Chondrocyte (in vitro differentiated cells): Measurements from ENCODE around the gene NME8. TPM values are rescaled to one million over a fixed set of nuclear protein-coding genes. Genes with fewer than 3 reads are reported as not detected.
"Not testable (repeated sequence)": the region's sequence is repeated elsewhere in the genome, so short reads cannot be mapped to it uniquely, and the experiment has no call there.

Source experiments
- DNase-seq: peaks from one replicate; pipeline ENCODE4 v3.0.0; 2021; ENCODE audit warnings: mixed read lengths, low spot score
- H3K27ac Mint-ChIP-seq: one replicate; pipeline ENCODE4 v1.8.0; 2021; ENCODE audit warnings: mild to moderate bottlenecking, moderate library complexity, mixed read lengths; ENCODE audit not compliant: unreplicated experiment
- H3K27me3 Mint-ChIP-seq: 2 replicates; pipeline ENCODE4 v1.8.0; 2021; ENCODE audit warnings: low read depth, mixed read lengths
- H3K36me3 Mint-ChIP-seq: 2 replicates; pipeline ENCODE4 v1.8.0; 2021; ENCODE audit warnings: low read depth, mixed read lengths
- H3K4me1 Mint-ChIP-seq: 2 replicates; pipeline ENCODE4 v1.8.0; 2021; ENCODE audit warnings: low read depth, mild to moderate bottlenecking, mixed read lengths
- H3K4me3 Mint-ChIP-seq: one replicate; pipeline ENCODE4 v1.8.0; 2021; ENCODE audit warnings: mild to moderate bottlenecking, moderate library complexity, mixed read lengths; ENCODE audit not compliant: unreplicated experiment
- H3K9me3 Mint-ChIP-seq: 2 replicates; pipeline ENCODE4 v1.8.0; 2021; ENCODE audit warnings: low read depth, mixed read lengths
- long read RNA-seq: library from polyadenylated mRNA; stranded (forward); transcript quantifications from one replicate; pipeline ENCODE4 v2.0.0, GENCODE V29; 2021
- total RNA-seq: library from RNA; stranded (reverse); gene quantifications from 3 replicates; pipeline ENCODE4 v1.2.1, GENCODE V29; 2021
- TF ChIP-seq, protein P1 (sequence below): fragments of 200-600 bp; sonication (generic); IDR thresholded peaks from 2 replicates; pipeline ENCODE4 v1.5.0; 2021; ENCODE audit warnings: antibody characterized with exemption, mild to moderate bottlenecking, moderate library complexity

NME8 gene, protein sequence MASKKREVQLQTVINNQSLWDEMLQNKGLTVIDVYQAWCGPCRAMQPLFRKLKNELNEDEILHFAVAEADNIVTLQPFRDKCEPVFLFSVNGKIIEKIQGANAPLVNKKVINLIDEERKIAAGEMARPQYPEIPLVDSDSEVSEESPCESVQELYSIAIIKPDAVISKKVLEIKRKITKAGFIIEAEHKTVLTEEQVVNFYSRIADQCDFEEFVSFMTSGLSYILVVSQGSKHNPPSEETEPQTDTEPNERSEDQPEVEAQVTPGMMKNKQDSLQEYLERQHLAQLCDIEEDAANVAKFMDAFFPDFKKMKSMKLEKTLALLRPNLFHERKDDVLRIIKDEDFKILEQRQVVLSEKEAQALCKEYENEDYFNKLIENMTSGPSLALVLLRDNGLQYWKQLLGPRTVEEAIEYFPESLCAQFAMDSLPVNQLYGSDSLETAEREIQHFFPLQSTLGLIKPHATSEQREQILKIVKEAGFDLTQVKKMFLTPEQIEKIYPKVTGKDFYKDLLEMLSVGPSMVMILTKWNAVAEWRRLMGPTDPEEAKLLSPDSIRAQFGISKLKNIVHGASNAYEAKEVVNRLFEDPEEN
- total RNA-seq = not detected in 3 replicates
- long read RNA-seq = 0 reads

DNA sequence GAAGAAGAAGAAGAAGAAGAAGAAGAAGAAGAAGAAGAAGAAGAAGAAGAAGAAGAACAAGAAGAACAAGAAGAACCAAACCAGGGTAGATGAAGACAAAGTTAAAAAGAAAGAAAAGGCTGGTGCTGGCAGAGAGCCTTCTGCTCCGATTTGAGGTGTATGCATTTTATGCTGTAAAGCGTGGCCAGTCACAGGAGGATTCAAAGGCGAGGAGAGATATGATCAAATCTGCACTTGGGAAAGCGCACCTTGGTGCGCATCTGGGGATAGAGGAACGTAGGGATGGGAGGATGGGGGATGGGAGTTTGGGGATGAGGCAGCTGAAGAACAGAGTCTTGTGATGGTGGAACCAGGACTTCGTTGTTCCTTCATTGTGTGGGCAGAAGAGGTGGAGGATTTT is at the start of gene NME8:
TSS of gene NME8 (plus strand) at position 301 of the 400 bp plus-strand sequence. CDS start 1,670 bp downstream, outside the sequence.
- H3K27ac Mint-ChIP-seq = no peak within 1 kb of the TSS
- H3K27me3 Mint-ChIP-seq = peaks cover 3% of the 10 kb centered on the region
- H3K4me3 Mint-ChIP-seq = no peak within 1 kb of the TSS
- TF ChIP-seq, protein P1, sequence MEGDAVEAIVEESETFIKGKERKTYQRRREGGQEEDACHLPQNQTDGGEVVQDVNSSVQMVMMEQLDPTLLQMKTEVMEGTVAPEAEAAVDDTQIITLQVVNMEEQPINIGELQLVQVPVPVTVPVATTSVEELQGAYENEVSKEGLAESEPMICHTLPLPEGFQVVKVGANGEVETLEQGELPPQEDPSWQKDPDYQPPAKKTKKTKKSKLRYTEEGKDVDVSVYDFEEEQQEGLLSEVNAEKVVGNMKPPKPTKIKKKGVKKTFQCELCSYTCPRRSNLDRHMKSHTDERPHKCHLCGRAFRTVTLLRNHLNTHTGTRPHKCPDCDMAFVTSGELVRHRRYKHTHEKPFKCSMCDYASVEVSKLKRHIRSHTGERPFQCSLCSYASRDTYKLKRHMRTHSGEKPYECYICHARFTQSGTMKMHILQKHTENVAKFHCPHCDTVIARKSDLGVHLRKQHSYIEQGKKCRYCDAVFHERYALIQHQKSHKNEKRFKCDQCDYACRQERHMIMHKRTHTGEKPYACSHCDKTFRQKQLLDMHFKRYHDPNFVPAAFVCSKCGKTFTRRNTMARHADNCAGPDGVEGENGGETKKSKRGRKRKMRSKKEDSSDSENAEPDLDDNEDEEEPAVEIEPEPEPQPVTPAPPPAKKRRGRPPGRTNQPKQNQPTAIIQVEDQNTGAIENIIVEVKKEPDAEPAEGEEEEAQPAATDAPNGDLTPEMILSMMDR = no peak
- H3K4me1 Mint-ChIP-seq = no peaks in the 10 kb centered on the region
- peaks cover 1% of the 10 kb centered on the region for H3K36me3 Mint-ChIP-seq
- DNase-seq = no peak
- peaks cover 9% of the 10 kb centered on the region for H3K9me3 Mint-ChIP-seq

DNA sequence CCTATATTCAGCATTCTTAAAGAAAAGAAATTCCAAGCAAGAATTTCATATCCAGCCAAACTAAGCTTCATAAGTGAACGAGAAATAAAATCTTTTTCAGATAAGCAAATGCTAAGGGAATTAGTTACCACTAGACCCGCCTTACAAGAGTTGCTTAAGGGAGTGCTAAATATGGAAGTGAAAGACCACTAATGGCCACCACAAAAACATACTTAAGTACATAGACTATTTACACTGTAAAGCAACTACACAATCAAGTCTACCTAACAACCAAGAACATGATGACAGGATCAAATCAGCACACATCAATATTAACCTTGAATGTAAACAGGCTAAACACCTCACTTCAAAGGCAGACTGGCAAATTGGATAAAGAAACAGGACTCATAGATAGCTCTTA is 42.2 kb upstream of the NME8 start:
- TF ChIP-seq, protein P1 = no peak
- no peak overlapping the region for H3K27ac Mint-ChIP-seq
- peaks cover 9% of the 10 kb centered on the region for H3K9me3 Mint-ChIP-seq
- H3K4me3 Mint-ChIP-seq = no peak overlapping the region
- no peaks in the 10 kb centered on the region for H3K36me3 Mint-ChIP-seq
- no peaks in the 10 kb centered on the region for H3K4me1 Mint-ChIP-seq
- no peaks in the 10 kb centered on the region for H3K27me3 Mint-ChIP-seq
- no peak for DNase-seq

DNA sequence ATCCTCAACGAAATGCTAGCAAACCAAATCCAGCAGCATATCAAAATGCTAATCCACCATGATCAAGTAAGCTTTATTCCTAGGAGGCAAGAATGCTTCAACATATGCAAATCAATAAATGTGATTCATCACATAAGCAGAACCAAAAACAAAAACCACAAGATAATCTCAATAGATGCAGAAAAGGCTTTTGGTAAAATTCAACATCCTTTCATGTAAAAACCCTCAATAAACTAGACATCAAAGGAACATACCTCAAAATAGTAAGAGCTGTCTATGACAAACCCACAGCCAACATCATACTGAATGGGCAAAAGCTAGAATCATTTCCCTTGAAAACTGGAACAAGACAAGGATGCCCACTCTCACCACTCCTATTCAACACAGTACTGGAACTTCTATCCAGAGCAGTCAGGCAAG is 36.2 kb upstream of the NME8 start:
- not testable (repeated sequence) for H3K27ac Mint-ChIP-seq, H3K36me3 Mint-ChIP-seq, H3K27me3 Mint-ChIP-seq, H3K4me3 Mint-ChIP-seq, H3K4me1 Mint-ChIP-seq, DNase-seq, H3K9me3 Mint-ChIP-seq

DNA sequence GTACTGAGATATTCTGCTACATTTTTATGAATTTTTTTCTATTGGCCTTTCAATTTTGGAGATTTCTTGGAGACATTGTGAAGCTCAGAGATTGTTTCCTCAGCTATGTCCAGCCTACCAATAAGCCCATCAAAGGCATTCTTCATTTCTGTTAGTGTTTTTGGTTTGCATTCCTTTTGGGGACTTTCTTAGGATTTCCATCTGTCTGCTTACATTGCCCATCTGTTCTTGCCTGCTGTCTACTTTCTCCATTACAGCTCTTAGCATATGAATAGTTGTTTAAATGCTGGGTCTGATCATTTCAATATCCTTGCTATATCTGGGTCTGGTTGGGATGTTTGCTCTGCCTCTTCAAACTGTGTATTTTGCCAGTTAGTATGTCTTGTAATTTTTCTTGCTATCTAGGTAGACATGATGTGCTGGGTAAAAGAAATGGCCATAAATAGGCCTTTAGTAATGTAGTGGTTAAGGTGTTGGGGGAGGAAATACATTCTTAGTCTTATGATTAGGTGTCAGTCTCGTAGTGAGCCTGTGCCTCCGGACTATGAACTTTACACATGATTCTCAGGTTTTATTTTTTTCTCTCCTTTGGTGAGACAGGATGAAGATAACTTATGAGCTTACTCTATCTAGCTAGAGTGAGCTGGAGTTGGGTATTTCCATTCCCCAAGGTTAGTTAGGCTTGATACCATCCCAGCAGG is 32.6 kb upstream of the NME8 start:
- Mint-ChIP-seq H3K4me3 (no peak overlapping the region), H3K27me3 (no peaks in the 10 kb centered on the region), H3K27ac (no peak overlapping the region), H3K36me3 (no peaks in the 10 kb centered on the region), H3K9me3 (peaks cover 6% of the 10 kb centered on the region), H3K4me1 (no peaks in the 10 kb centered on the region)
- no peak for DNase-seq
- TF ChIP-seq, protein P1 = no peak

DNA sequence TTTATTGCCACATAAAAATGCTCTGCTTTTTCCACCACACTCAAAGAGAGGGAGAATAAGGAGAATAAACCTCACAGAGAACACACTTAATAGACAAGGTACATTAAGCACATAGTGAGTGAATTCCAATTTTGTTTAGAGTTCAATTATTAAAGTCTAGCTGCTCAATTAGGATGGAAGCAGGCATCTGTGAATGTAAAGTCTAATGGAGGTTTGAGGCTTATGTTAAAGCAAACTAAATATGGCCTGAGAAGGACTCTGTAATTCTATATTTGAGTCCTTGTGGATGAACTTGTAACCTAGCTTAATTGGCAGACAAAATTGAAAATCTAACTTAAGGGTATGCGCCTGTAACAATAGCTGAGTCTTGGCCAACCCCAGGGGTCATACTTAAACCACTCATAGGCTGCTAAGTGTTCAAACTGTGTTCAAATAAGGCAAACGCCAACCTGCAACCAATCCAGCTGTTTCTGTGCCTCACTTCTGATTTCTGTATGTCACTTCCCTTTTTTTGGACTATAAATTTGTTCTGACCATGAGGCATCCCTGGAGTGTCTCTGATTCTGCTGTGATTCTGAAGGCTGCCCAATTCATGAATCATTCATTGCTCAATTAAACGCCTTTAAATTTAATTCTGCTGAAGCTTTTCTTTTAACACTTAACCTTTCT is 31.3 kb upstream of the NME8 start:
- no peak overlapping the region for H3K4me3 Mint-ChIP-seq
- H3K4me1 Mint-ChIP-seq = no peaks in the 10 kb centered on the region
- no peak for DNase-seq
- TF ChIP-seq, protein P1 = no peak
- no peak overlapping the region for H3K27ac Mint-ChIP-seq
- peaks cover 6% of the 10 kb centered on the region for H3K9me3 Mint-ChIP-seq
- H3K36me3 Mint-ChIP-seq = no peaks in the 10 kb centered on the region
- no peaks in the 10 kb centered on the region for H3K27me3 Mint-ChIP-seq
